ENCODE results near the gene KAT7. TPM values are rescaled to one million over a fixed set of nuclear protein-coding genes. Genes with fewer than 3 reads are reported as not detected.
A peak's percentile ranks its signal among the peaks of the same experiment; 100 is the strongest.

Gene KAT7
- total RNA-seq: 10 to 100 TPM; 34.3 to 80.9 (median 56.0) TPM
- polyA plus RNA-seq: 10 to 100 TPM; 10.1 to 27.3 TPM
- long read RNA-seq, donor 1, full-length matches to known transcripts: 37 of 48 reads
- long read RNA-seq, donor 1, partial matches to known transcripts: 4 of 48 reads
- long read RNA-seq, donor 1, other reads (novel, unspliced or antisense): 7 of 48 reads
- long read RNA-seq, donor 2, full-length matches to known transcripts: 97 of 123 reads
- long read RNA-seq, donor 2, partial matches to known transcripts: 20 of 123 reads
- long read RNA-seq, donor 2, other reads (novel, unspliced or antisense): 6 of 123 reads
- long read RNA-seq, donor 3, full-length matches to known transcripts: 44 of 53 reads
- long read RNA-seq, donor 3, partial matches to known transcripts: 3 of 53 reads
- long read RNA-seq, donor 3, other reads (novel, unspliced or antisense): 6 of 53 reads

GRCh38 chr17:49788478-49789242 lies at the start of gene KAT7:
TSS of gene KAT7 (plus strand) at chr17:49788681. CDS start at chr17:49788835, 154 bp downstream.
- peak; percentile 95 to 97 (median 97) for ATAC-seq
- Histone ChIP-seq H3K4me1 (peaks cover 6 to 60% (median 42%) of the 10 kb centered on the region in 12 donors), H3K27ac (peak within 1 kb of the TSS; percentile 89 to 100 (median 99)), H3K9me3 (no peaks in the 10 kb centered on the region), H3K36me3 (peaks cover 0 to 37% (median 28%) of the 10 kb centered on the region in 9 donors), H3K27me3 (no peaks in the 10 kb centered on the region), H3K4me3 (peak within 1 kb of the TSS; percentile 77 to 100 (median 96))
- TF ChIP-seq CTCF (IDR thresholded peaks at IDR 0.05) (peak in 7 of 12 donors; percentile 9 to 43 (median 25)), POLR2A (IDR thresholded peaks at IDR 0.05) (peak; percentile 38 to 87)
- peak; percentile 99 to 100 (median 99) for DNase-seq
- WGBS, 4 donors: 0 to 1% (median 0%) methylated on average over 40 to 59 of the region's 59 CpGs
- intact Hi-C loops (cut with DNase I): loop anchor here in 6 of 10 donors (1.0 to 10.0 kb wide), 10 partner anchors 24 to 221 kb away; partner anchors contain the start of genes FAM117A (in 1 of the 6), NXPH3 (in 1 of the 6), SLC35B1 (in 1 of the 6) and TAC4 (in 1 of the 6)

GRCh38 chr17:49739641-49740271 lies 48.7 kb upstream of the KAT7 start:
- intact Hi-C loops (cut with DNase I): no loop called here
- Histone ChIP-seq H3K27ac (peak overlapping the region in 11 of 12 donors; percentile 34 to 91 (median 65)), H3K36me3 (no peaks in the 10 kb centered on the region), H3K9me3 (no peaks in the 10 kb centered on the region), H3K4me1 (peaks cover 0 to 84% (median 57%) of the 10 kb centered on the region in 12 donors), H3K27me3 (no peaks in the 10 kb centered on the region), H3K4me3 (peak overlapping the region in 1 of 12 donors; percentile 49)
- TF ChIP-seq CTCF (IDR thresholded peaks at IDR 0.05) (no peak), POLR2A (IDR thresholded peaks at IDR 0.05) (no peak)
- DNase-seq (peak; percentile 71 to 92 (median 86)), ATAC-seq (peak; percentile 60 to 86 (median 84))
- 17 to 32% (median 21%) methylated on average over 7 of the region's 7 CpGs for WGBS, 4 donors

- DNase-seq: no peak
- Histone ChIP-seq H3K36me3 (no peaks in the 10 kb centered on the region), H3K9me3 (no peaks in the 10 kb centered on the region), H3K4me3 (peak overlapping the region in 2 of 12 donors; percentile 16 to 49), H3K27ac (peak overlapping the region; percentile 14 to 91 (median 67)), H3K27me3 (no peaks in the 10 kb centered on the region), H3K4me1 (peaks cover 0 to 97% (median 60%) of the 10 kb centered on the region in 12 donors)
- WGBS, 4 donors: 39 to 45% (median 42%) methylated on average over 5 of the region's 5 CpGs
- TF ChIP-seq POLR2A (IDR thresholded peaks at IDR 0.05): no peak
- TF ChIP-seq CTCF (IDR thresholded peaks at IDR 0.05): no peak
- ATAC-seq: peak in 3 of 4 donors; percentile 20 to 54 (median 24)
- intact Hi-C loops (cut with DNase I): no loop called here
These were observed 47.3 kb upstream of the KAT7 start for GRCh38 chr17:49741009-49741691.

All from heart left ventricle (tissue), 16 donors.